Caco-2 (cell line): ENCODE data around the gene ACTG1. TPM values are rescaled to one million over a fixed set of nuclear protein-coding genes. Genes with fewer than 3 reads are reported as not detected.

Source experiments
- BruUV-seq: library from RNA; stranded (reverse); fragments of 400-500 nt; replicated peaks from 2 replicates; lab custom pipeline; 2021; lab: Mats Ljungman, UMichigan
- CTCF ChIA-PET: fragments of 300-600 bp; sonication (Branson Sonifier 250); formaldehyde crosslinking; loops from one replicate; lab custom pipeline; 2022; ENCODE audit warnings: antibody characterized with exemption; lab: Charles Lee
- POLR2A ChIA-PET: fragments of 300-600 bp; sonication (Branson Sonifier 250); formaldehyde crosslinking; loops from one replicate; lab custom pipeline; 2022; ENCODE audit warnings: antibody characterized with exemption; lab: Charles Lee
- DNase-seq, 2 experiments: peaks; one replicate each; pipeline versions ENCODE4 v3.0.0 to v3.0.0-alpha.2; 2020 to 2022
- H3K27me3 ChIP-seq: replicated peaks from 2 replicates; pipeline ENCODE4 v1.6.0; 2011; ENCODE audit warnings: low read length; ENCODE audit not compliant: control insufficient read depth, insufficient read depth
- H3K36me3 ChIP-seq: 2 replicates; pipeline ENCODE4 v1.5.1; 2011; ENCODE audit warnings: low read length; ENCODE audit not compliant: control insufficient read depth, insufficient read depth
- H3K4me1 ChIP-seq: fragments of 250-450 bp; sonication (Bioruptor Pico); 2 replicates; pipeline ENCODE4 v1.5.1; 2020; ENCODE audit warnings: mild to moderate bottlenecking
- H3K4me3 ChIP-seq: 2 replicates; pipeline ENCODE4 v1.5.1; 2011; ENCODE audit warnings: low read depth, mild to moderate bottlenecking, control low read depth, low read length
- H3K9me3 ChIP-seq: fragments of 250-450 bp; sonication (Bioruptor Pico); 2 replicates; pipeline ENCODE4 v1.5.1; 2020; ENCODE audit warnings: mild to moderate bottlenecking, moderate library complexity
- H3K27ac Mint-ChIP-seq: one replicate; pipeline ENCODE4 v1.8.0; 2022; ENCODE audit warnings: mixed read lengths; ENCODE audit not compliant: unreplicated experiment
- H3K27me3 Mint-ChIP-seq: one replicate; pipeline ENCODE4 v1.8.0; 2022; ENCODE audit warnings: mixed read lengths; ENCODE audit not compliant: insufficient read depth, unreplicated experiment
- H3K36me3 Mint-ChIP-seq: one replicate; pipeline ENCODE4 v1.8.0; 2022; ENCODE audit warnings: mild to moderate bottlenecking, mixed read lengths; ENCODE audit not compliant: insufficient read depth, unreplicated experiment
- H3K4me1 Mint-ChIP-seq: one replicate; pipeline ENCODE4 v1.8.0; 2022; ENCODE audit warnings: low read depth, mixed read lengths; ENCODE audit not compliant: unreplicated experiment
- H3K4me3 Mint-ChIP-seq: one replicate; pipeline ENCODE4 v1.8.0; 2022; ENCODE audit warnings: mild to moderate bottlenecking, moderate library complexity, mixed read lengths; ENCODE audit not compliant: unreplicated experiment
- H3K9me3 Mint-ChIP-seq: one replicate; pipeline ENCODE4 v1.8.0; 2022; ENCODE audit warnings: mixed read lengths; ENCODE audit not compliant: unreplicated experiment
- CTCF ChIP-seq, 2 experiments: fragments of 200-600 bp in 1 of 2; IDR thresholded peaks; 1 replicate in 1 of 2; 2 replicates in 1 of 2; pipeline versions ENCODE4 v1.5.1 to v1.8.0; 2011 to 2022; ENCODE audit warnings: antibody characterized with exemption in 1 of 2, control low read depth in 1 of 2, inconsistent platforms in 1 of 2, low read depth in 1 of 2, low read length in 1 of 2, mild to moderate bottlenecking in 1 of 2, moderate library complexity in 1 of 2; ENCODE audit not compliant: insufficient read depth in 1 of 2, severe bottlenecking in 1 of 2, unreplicated experiment in 1 of 2
- intact Hi-C: fragments of 100-400 bp; cut with micrococcal nuclease; formaldehyde crosslinking; loops from one replicate; pipeline ENCODE4 v1.10.0; 2022; ENCODE audit not compliant: unreplicated experiment
- total RNA-seq: library from RNA; stranded (reverse); gene quantifications from 2 replicates; pipeline ENCODE4 v1.2.3, GENCODE V29; 2022

ACTG1 gene
- total RNA-seq, 1 experiment from 2014 or later, result 1,436 TPM

- Histone ChIP-seq H3K4me1 (peaks cover 33% of the 10 kb centered on the region), H3K36me3 (peaks cover 17% of the 10 kb centered on the region), H3K27me3 (no peaks in the 10 kb centered on the region), H3K4me3 (peak overlapping the region; percentile 72), H3K9me3 (no peaks in the 10 kb centered on the region)
- Mint-ChIP-seq H3K4me3 (peak overlapping the region; percentile 92), H3K9me3 (no peaks in the 10 kb centered on the region), H3K27me3 (no peaks in the 10 kb centered on the region), H3K36me3 (peaks cover 87% of the 10 kb centered on the region), H3K27ac (peak overlapping the region; percentile 77), H3K4me1 (peaks cover 27% of the 10 kb centered on the region)
- ChIA-PET CTCF (no interaction called here), POLR2A (interaction anchor here (1.0 kb wide), 2 partner anchors 8 to 273 kb away, joined by 3 to 4 read pairs; partner anchors contain the start of gene TEPSIN)
- intact Hi-C loops, result loop anchor here (10.0 kb wide), 1 partner anchor 117 kb away; the partner anchor contains the start of gene BAHCC1
- no peak for TF ChIP-seq CTCF (IDR thresholded peaks at IDR 0.05; ENCODE audit: insufficient read depth in 1 of 2, low read depth in 1 of 2, low read length in 1 of 2, severe bottlenecking in 1 of 2, unreplicated experiment in 1 of 2)
- DNase-seq, result no peak
- no TSS peak for BruUV-seq
Observed at GRCh38 chr17:81511554-81511803, 1.1 kb downstream of the ACTG1 start.

GRCh38 chr17:81510785-81511553 lies 1.6 kb downstream of the ACTG1 start:
- peak in 1 of 2 experiments; percentile 46 for DNase-seq
- ChIA-PET CTCF (no interaction called here), POLR2A (interaction anchor here (1.0 kb wide), 1 partner anchor 8 kb away, joined by 4 read pairs; no protein-coding TSS in a partner anchor)
- peaks cover 28% of the 10 kb centered on the region for H3K4me1 ChIP-seq
- intact Hi-C loops, result loop anchor here (10.0 kb wide), 1 partner anchor 116 kb away; the partner anchor contains the start of gene BAHCC1
- H3K9me3 ChIP-seq, result no peaks in the 10 kb centered on the region
- Mint-ChIP-seq H3K9me3 (no peaks in the 10 kb centered on the region), H3K27me3 (no peaks in the 10 kb centered on the region), H3K36me3 (peaks cover 92% of the 10 kb centered on the region), H3K4me1 (peaks cover 26% of the 10 kb centered on the region), H3K27ac (peak overlapping the region; percentile 77), H3K4me3 (peak overlapping the region; percentile 92)
- no peak for TF ChIP-seq CTCF (IDR thresholded peaks at IDR 0.05; ENCODE audit: insufficient read depth in 1 of 2, low read depth in 1 of 2, low read length in 1 of 2, severe bottlenecking in 1 of 2, unreplicated experiment in 1 of 2)
- H3K27me3 ChIP-seq, result no peaks in the 10 kb centered on the region
- H3K4me3 ChIP-seq, result peak overlapping the region; percentile 72
- peaks cover 14% of the 10 kb centered on the region for H3K36me3 ChIP-seq
- no TSS peak for BruUV-seq

GRCh38 chr17:81509972-81510784 lies 2.4 kb downstream of the ACTG1 start:
- no peaks in the 10 kb centered on the region for H3K9me3 Mint-ChIP-seq
- POLR2A ChIA-PET, result interaction anchor here (1.0 kb wide), 1 partner anchor 9 kb away, joined by 4 read pairs; no protein-coding TSS in a partner anchor
- peak overlapping the region; percentile 92 for H3K4me3 Mint-ChIP-seq
- Histone ChIP-seq H3K36me3 (peaks cover 14% of the 10 kb centered on the region), H3K9me3 (no peaks in the 10 kb centered on the region), H3K27me3 (no peaks in the 10 kb centered on the region), H3K4me1 (peaks cover 22% of the 10 kb centered on the region), H3K4me3 (peak overlapping the region; percentile 72)
- DNase-seq, result peak in 1 of 2 experiments; percentile 38
- CTCF ChIA-PET, result interaction anchor here (0.6 kb wide), 1 partner anchor 200 kb away, joined by 3 read pairs; no protein-coding TSS in a partner anchor
- peaks cover 26% of the 10 kb centered on the region for H3K4me1 Mint-ChIP-seq
- intact Hi-C loops, result loop anchor here (10.0 kb wide), 1 partner anchor 115 kb away; the partner anchor contains the start of gene BAHCC1
- H3K27ac Mint-ChIP-seq, result peak overlapping the region; percentile 77
- no peaks in the 10 kb centered on the region for H3K27me3 Mint-ChIP-seq
- no TSS peak for BruUV-seq
- no peak for TF ChIP-seq CTCF (IDR thresholded peaks at IDR 0.05; ENCODE audit: insufficient read depth in 1 of 2, low read depth in 1 of 2, low read length in 1 of 2, severe bottlenecking in 1 of 2, unreplicated experiment in 1 of 2)
- peaks cover 86% of the 10 kb centered on the region for H3K36me3 Mint-ChIP-seq
